Ovary (tissue), 3 donors: ENCODE measurements around the gene PFKP.
A peak's percentile ranks its signal among the peaks of the same experiment; 100 is the strongest.

Source experiments
- CTCF ChIP-seq, 3 donors: fragments of 450-650 bp in 2 of 3; fragments of 200-600 bp in 1 of 3; IDR thresholded peaks; one replicate each; pipeline versions ENCODE4 v1.5.1 to v1.8.0; 2016 to 2022; ENCODE audit warnings: antibody characterized with exemption in 3 of 3, mild to moderate bottlenecking in 1 of 3
- EP300 ChIP-seq: sonication (generic); formaldehyde crosslinking; IDR thresholded peaks from one replicate; pipeline ENCODE4 v1.6.1; 2017; ENCODE audit warnings: antibody characterized with exemption
- POLR2A ChIP-seq: fragments of 450-650 bp; IDR thresholded peaks from one replicate; pipeline ENCODE4 v1.6.1; 2017; ENCODE audit warnings: antibody characterized with exemption, mild to moderate bottlenecking, moderate library complexity
- donor health status: DM: no; HTN: no; CAD: no.

GRCh38 chr10:3068201-3068967, 1.0 kb downstream of the PFKP start:
- TF ChIP-seq CTCF (IDR thresholded peaks at IDR 0.05) (peak in 1 of 3 donors; percentile 14), POLR2A (no peak), EP300 (no peak)
